Effector memory CD8-positive, alpha-beta T cell (primary cell): ENCODE data around the gene PTPRT.

Experiments
- ATAC-seq: fragments of 150-1000 bp; cut with Tn5 transposase; replicated peaks from 2 replicates; pipeline ENCODE4 v1.10.0; 2021; ENCODE audit warnings: mild to moderate bottlenecking, moderate library complexity
- DNase-seq, 3 experiments: peaks; one replicate each; pipeline ENCODE4 v3.0.0; 2021
- H3K27ac Mint-ChIP-seq, 2 donors: one replicate each; pipeline ENCODE4 v1.8.0; 2022; ENCODE audit warnings: mild to moderate bottlenecking in 2 of 2, mixed read lengths in 2 of 2, moderate library complexity in 2 of 2
- H3K27me3 Mint-ChIP-seq, 2 donors: one replicate each; pipeline ENCODE4 v1.8.0; 2022; ENCODE audit warnings: mixed read lengths in 2 of 2
- H3K36me3 Mint-ChIP-seq: one replicate; pipeline ENCODE4 v1.8.0; 2022; ENCODE audit warnings: mild to moderate bottlenecking, moderate library complexity, mixed read lengths; ENCODE audit not compliant: insufficient read depth
- H3K4me1 Mint-ChIP-seq, 2 donors: one replicate each; pipeline ENCODE4 v1.8.0; 2022; ENCODE audit warnings: low read depth in 2 of 2, mixed read lengths in 2 of 2
- H3K4me3 Mint-ChIP-seq, 2 donors: one replicate each; pipeline ENCODE4 v1.8.0; 2022; ENCODE audit warnings: mild to moderate bottlenecking in 2 of 2, mixed read lengths in 2 of 2, moderate library complexity in 2 of 2
- H3K9me3 Mint-ChIP-seq, 2 donors: one replicate each; pipeline ENCODE4 v1.8.0; 2022; ENCODE audit warnings: mixed read lengths in 2 of 2

Gene PTPRT

DNA sequence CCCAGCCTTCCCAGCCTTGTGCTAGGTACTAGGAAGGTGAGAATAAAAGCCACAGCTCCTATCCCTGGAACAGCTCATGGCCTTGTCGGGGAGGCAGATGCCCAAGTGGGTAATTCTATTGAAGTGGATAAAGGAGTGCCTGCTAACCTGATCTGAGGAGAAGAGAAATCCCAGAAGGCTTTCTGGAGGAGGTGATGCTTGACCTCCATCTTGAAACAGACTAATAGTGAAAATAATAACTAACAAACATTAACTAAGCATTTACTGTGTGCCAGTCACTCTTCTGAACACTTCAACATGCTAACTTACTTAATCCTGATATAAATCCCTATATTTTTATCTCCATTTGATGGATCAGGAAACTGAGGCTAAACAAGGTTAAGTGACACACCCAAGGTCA lies 1078.4 kb downstream of the PTPRT start:
- Mint-ChIP-seq H3K4me1 (no peaks in the 10 kb centered on the region), H3K36me3 (no peaks in the 10 kb centered on the region), H3K27me3 (no peaks in the 10 kb centered on the region), H3K9me3 (peaks cover 7 to 17% of the 10 kb centered on the region in 2 donors), H3K4me3 (no peak overlapping the region), H3K27ac (no peak overlapping the region)
- DNase-seq (no peak), ATAC-seq (no peak)

DNA sequence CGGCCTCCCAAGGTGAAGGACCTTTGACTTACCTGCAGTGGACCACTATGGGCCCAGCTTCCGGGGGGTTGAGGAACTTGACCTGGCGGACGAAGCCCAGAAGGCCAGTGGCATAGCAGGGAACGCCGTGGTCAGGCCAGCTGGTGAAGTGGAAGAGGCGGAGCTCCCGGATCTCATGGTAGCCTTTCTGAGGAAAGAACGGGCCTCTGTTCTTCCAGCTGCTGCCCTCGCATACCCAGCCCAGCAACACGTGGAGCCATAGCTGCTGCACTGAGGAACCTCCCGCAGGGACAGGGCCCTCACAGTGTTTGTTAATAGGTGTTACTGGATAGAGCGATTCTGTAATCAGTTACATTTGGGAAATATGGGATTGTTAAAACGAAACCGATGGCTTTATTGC lies 1079.4 kb downstream of the PTPRT start:
- no peaks in the 10 kb centered on the region for H3K27me3 Mint-ChIP-seq
- peaks cover 5 to 19% of the 10 kb centered on the region in 2 donors for H3K9me3 Mint-ChIP-seq
- H3K4me3 Mint-ChIP-seq: no peak overlapping the region
- ATAC-seq (no peak), DNase-seq (no peak)
- H3K36me3 Mint-ChIP-seq: no peaks in the 10 kb centered on the region
- H3K4me1 Mint-ChIP-seq: no peaks in the 10 kb centered on the region
- no peak overlapping the region for H3K27ac Mint-ChIP-seq

DNA sequence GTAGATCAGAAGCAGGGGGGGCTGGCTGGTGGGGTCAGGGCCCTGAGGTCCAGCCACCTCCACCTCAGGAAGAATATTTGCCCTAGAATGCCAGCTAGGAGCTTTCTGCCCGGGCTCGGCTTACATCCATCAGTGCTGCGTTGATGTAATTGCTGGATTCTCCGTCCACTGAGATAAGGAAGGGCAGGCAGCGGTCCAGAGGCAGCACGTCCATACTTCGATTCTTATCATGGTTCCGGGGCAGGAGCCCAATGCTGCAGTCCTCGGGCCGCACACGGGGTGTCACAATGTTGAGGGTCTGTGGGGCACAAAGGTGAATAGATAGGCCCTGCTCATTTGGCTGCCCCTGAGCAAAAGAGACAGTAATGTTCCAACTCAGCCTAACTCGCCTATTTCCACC lies 1087.7 kb downstream of the PTPRT start:
- ATAC-seq (no peak), DNase-seq (no peak)
- Mint-ChIP-seq H3K4me1 (no peaks in the 10 kb centered on the region), H3K36me3 (no peaks in the 10 kb centered on the region), H3K27me3 (no peaks in the 10 kb centered on the region), H3K27ac (no peak overlapping the region), H3K4me3 (no peak overlapping the region), H3K9me3 (peaks cover 5 to 9% of the 10 kb centered on the region in 2 donors)

DNA sequence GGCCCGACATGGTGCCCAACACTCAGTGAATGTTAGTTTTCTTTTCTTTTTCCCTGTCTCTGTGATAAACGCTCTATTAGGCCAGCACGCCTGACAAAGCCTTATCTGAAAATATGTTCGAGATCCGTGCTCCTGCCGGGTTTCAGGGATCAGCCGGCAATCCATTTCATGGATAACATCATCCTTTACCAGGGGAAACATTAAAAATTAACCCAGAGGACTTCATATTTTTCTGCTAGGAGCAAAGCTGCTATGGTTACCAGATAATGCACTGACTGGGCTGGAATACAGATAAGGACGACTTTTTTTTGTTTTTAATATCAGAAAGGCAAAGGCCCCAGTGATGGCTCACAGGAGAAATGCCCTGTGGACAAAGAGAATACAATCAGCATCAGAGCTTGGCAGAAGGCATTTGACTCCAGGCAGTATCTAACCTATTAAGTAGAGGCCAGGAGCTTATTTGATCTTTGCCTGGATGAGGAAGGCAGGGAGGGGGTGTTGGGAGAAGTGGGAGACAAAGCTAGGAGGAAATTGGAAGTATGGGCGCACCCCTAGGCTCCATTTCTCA lies 1089.5 kb downstream of the PTPRT start:
- H3K36me3 Mint-ChIP-seq: no peaks in the 10 kb centered on the region
- ATAC-seq (no peak), DNase-seq (no peak)
- H3K4me1 Mint-ChIP-seq: no peaks in the 10 kb centered on the region
- peaks cover 1 to 10% of the 10 kb centered on the region in 2 donors for H3K9me3 Mint-ChIP-seq
- no peaks in the 10 kb centered on the region for H3K27me3 Mint-ChIP-seq
- H3K27ac Mint-ChIP-seq: no peak overlapping the region
- no peak overlapping the region for H3K4me3 Mint-ChIP-seq

DNA sequence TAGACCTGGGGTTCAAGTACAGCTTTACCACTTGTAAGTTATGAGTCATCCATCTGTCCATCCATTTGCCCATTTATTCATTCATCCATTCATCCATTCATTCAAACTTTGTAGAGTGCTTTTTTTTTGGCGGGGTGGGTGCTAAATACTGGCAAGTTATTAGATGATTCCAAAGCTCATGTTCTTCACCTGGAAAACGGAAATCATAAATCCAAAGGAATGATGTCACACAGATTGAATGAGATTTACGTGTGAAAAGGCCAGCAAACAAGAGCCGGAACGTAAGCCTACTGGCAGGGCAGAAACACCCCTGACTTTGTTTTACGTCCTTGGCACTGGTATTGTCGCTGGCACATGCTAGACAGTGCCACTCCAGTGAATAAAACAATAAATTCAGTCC lies 1090.6 kb downstream of the PTPRT start:
- H3K27me3 Mint-ChIP-seq: no peaks in the 10 kb centered on the region
- no peaks in the 10 kb centered on the region for H3K4me1 Mint-ChIP-seq
- ATAC-seq (no peak), DNase-seq (no peak)
- no peaks in the 10 kb centered on the region for H3K36me3 Mint-ChIP-seq
- H3K4me3 Mint-ChIP-seq: no peak overlapping the region
- H3K27ac Mint-ChIP-seq: no peak overlapping the region
- peaks cover 3 to 15% of the 10 kb centered on the region in 2 donors for H3K9me3 Mint-ChIP-seq

DNA sequence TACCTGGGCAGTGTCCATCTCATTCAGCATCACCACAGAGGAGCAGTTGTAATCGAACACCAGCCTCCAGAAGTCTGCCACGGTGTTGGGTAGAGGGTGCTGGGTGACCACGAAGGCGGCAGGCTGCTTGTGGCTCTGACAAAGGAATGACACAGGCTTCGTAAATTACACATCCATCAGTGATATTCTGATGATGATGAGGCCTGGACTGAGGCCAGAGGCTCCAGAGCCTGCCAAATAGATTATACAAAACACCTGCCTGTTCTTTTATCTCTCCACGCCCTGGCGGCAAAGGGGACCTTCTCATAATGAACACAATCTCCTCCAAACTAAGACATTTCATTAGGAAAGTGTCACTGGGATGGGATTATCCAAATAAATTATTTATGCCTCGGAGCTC lies 1091.3 kb downstream of the PTPRT start:
- Mint-ChIP-seq H3K4me3 (no peak overlapping the region), H3K27ac (no peak overlapping the region)

DNA sequence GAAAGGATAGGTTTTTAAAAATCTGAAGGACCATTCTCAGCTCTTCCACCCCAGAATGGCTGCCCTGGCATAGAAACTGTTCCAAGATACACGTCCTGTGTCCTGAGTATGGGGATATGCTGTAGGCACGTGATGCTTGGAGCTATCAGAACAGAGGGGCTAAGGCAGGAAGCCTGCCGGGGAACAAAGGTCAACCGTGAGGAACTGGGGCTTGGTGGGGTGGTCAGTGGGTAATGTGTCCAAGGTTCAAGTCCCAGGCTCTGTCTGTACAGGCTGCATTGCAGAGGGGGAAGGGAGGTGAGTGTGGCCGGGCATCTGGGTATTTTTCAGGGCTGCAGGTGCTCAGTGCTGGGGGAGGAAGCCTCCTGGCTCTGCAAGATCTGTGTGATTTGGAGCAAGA lies 1092.0 kb downstream of the PTPRT start:
- H3K9me3 Mint-ChIP-seq: peaks cover 3 to 15% of the 10 kb centered on the region in 2 donors
- no peaks in the 10 kb centered on the region for H3K36me3 Mint-ChIP-seq
- ATAC-seq (no peak), DNase-seq (no peak)
- no peak overlapping the region for H3K4me3 Mint-ChIP-seq
- no peaks in the 10 kb centered on the region for H3K27me3 Mint-ChIP-seq
- no peaks in the 10 kb centered on the region for H3K4me1 Mint-ChIP-seq
- no peak overlapping the region for H3K27ac Mint-ChIP-seq

More for the DNA sequence above, 1091.3 kb downstream of the PTPRT start:
- Mint-ChIP-seq H3K36me3 (no peaks in the 10 kb centered on the region), H3K4me1 (no peaks in the 10 kb centered on the region), H3K9me3 (peaks cover 3 to 15% of the 10 kb centered on the region in 2 donors), H3K27me3 (no peaks in the 10 kb centered on the region)
- no peak for DNase-seq
- no peak for ATAC-seq

DNA sequence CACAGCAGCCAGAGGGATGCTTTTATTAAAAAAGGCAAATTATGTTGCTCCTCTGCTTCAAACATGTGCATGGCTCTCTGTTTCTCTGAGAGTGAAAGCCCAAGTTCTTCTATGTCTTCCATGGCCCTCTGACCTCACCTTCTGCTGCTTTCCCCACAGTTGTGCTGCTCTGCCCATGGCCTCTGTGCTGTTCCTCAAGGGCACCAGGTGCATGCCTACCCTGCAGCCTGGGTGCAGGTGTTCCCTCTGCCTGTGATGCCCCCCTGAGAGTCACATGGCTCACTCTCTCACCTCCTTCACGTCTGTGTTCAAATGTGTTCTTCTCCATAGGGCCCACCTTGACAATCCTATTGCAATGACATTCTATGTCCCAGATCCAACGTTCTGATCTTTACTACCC lies 1094.5 kb downstream of the PTPRT start:
- no peaks in the 10 kb centered on the region for H3K36me3 Mint-ChIP-seq
- no peak overlapping the region for H3K4me3 Mint-ChIP-seq
- H3K9me3 Mint-ChIP-seq: peaks cover 9 to 24% of the 10 kb centered on the region in 2 donors
- DNase-seq (no peak), ATAC-seq (no peak)
- H3K27me3 Mint-ChIP-seq: no peaks in the 10 kb centered on the region
- H3K27ac Mint-ChIP-seq: no peak overlapping the region
- H3K4me1 Mint-ChIP-seq: no peaks in the 10 kb centered on the region

DNA sequence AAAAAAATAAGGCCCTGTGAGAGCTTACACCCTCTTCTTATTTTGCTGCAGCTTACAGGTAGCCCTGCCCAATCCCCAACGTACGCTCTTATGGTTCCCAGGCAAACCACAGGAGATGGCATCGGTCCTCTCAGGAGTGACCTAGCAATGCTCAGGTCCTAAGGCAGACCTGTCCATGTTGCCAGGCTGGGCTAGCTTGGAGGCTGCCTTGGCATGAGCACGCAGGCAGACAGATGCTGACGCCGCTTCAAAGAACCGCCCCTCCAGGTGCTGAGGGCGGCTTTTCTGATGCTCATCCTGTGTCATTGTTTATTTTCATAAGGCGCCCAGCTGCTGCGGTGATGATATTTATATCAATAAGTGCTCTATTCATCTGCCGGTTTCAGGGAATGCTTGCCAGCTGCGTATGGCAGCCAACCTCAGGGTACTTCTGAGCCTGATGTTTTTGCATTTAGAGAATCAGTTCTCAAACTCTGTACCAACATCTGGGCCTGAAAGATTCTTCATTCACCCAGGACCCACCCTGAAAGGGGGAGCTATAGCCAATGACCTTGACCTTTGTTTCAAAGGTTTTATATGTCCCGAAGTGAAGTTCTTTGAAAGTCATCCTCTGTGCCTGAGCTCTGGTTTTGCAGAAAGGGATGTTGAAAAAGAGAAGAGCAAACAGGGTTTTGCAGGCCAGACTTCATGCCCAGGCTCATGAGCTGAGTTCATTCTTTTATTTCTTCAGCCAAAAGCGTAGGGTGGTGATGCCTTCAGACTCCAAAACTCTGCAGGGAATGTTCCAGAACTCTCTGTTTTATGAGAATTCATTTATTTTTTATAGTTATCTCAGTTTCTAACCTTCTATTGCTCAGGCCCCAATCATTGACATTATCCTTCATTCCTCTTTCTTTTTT lies 1095.9 kb downstream of the PTPRT start:
- Mint-ChIP-seq H3K27me3 (no peaks in the 10 kb centered on the region), H3K36me3 (no peaks in the 10 kb centered on the region), H3K9me3 (peaks cover 9 to 24% of the 10 kb centered on the region in 2 donors), H3K4me1 (no peaks in the 10 kb centered on the region), H3K4me3 (no peak overlapping the region), H3K27ac (no peak overlapping the region)
- DNase-seq (no peak), ATAC-seq (no peak)

DNA sequence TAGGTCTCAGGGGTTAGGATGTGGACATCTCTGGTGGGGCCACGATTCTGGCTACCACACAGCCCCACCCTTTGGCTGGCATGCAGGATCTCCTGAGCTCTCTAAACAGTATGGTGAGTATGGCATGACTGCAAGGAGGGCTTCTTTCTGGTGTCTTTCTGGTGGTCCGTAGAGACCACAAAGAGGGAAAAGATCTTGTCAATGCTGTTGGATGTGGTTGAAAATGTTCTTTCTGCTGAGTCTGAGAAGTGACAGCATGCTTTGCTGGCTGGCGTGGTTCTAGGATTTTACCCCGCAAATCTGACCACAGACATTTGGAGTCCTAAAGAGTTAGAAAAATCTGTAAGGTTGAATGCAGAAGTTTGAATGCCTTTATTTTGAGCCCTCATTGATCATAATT lies 1096.7 kb downstream of the PTPRT start:
- no peak overlapping the region for H3K27ac Mint-ChIP-seq
- H3K27me3 Mint-ChIP-seq: no peaks in the 10 kb centered on the region
- H3K36me3 Mint-ChIP-seq: no peaks in the 10 kb centered on the region
- H3K4me3 Mint-ChIP-seq: no peak overlapping the region
- H3K9me3 Mint-ChIP-seq: peaks cover 9 to 24% of the 10 kb centered on the region in 2 donors
- H3K4me1 Mint-ChIP-seq: no peaks in the 10 kb centered on the region
- no peak for DNase-seq
- no peak for ATAC-seq

DNA sequence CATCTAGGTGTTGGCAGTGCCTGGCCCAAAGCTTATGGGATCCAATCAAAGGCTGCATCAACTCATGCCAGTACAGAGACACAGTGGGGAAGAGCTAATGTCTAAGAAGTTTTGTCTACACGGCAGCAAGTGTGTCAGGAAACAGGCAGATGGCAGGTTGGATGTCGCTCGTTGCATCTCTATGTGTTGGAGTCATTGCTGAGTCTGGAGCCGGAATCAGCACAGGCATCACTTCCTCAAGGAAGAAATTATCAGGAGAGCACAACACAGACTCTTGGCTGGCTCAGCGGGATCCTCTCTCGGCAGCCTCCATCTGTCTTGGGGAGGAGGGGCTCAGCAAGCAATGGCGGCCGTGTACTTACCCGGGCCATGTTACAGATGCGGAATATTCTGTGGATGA lies 1104.3 kb downstream of the PTPRT start:
- Mint-ChIP-seq H3K4me3 (no peak overlapping the region), H3K36me3 (peaks cover 2% of the 10 kb centered on the region), H3K27ac (no peak overlapping the region), H3K4me1 (no peaks in the 10 kb centered on the region), H3K9me3 (peaks cover 0 to 4% of the 10 kb centered on the region in 2 donors), H3K27me3 (no peaks in the 10 kb centered on the region)
- DNase-seq: no peak
- no peak for ATAC-seq

DNA sequence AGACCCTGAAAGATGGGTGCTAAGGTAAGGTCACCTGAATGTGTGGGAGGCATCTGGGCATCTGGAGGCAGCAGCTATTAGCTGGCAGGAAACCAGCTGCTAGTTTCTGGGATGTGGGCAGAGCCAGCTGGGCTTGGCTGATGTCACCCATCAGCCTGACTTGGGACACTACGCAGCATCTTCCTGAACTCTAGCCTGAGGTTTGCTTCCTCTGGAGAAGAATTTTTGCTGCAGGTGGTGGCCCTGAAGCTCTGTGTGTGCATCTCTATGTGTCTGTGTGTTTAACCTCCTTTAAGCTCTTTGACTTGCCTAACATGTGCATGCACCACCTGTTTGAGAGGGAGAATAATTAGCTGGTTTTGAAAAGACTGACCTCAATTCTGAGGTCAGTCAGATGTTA lies 1106.4 kb downstream of the PTPRT start:
- DNase-seq (no peak), ATAC-seq (no peak)
- Mint-ChIP-seq H3K27me3 (no peaks in the 10 kb centered on the region), H3K4me1 (no peaks in the 10 kb centered on the region), H3K4me3 (no peak overlapping the region), H3K36me3 (peaks cover 2% of the 10 kb centered on the region), H3K27ac (no peak overlapping the region), H3K9me3 (peaks cover 0 to 6% of the 10 kb centered on the region in 2 donors)

DNA sequence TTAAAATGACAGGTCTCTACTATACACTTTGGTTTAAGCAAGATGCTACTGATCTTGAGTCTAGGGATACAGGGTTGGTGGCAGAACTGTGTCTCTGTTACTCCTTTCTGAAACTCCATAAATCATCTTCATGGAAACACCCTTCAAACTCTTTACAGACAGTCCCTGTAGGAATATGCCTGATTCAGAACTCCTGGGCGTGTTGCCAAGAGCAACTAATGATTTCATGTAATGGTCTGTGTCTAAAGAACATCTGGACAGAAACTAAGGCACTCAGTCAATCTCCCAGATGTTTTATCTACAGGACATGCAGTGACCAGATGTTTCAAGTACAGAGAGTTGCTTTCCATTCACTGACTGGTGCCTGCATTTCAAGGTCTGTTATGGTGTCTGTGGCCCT lies 1107.1 kb downstream of the PTPRT start:
- Mint-ChIP-seq H3K9me3 (peaks cover 0 to 6% of the 10 kb centered on the region in 2 donors), H3K27ac (no peak overlapping the region), H3K27me3 (no peaks in the 10 kb centered on the region), H3K4me3 (no peak overlapping the region), H3K36me3 (peaks cover 2% of the 10 kb centered on the region), H3K4me1 (no peaks in the 10 kb centered on the region)
- DNase-seq: no peak
- ATAC-seq: no peak

DNA sequence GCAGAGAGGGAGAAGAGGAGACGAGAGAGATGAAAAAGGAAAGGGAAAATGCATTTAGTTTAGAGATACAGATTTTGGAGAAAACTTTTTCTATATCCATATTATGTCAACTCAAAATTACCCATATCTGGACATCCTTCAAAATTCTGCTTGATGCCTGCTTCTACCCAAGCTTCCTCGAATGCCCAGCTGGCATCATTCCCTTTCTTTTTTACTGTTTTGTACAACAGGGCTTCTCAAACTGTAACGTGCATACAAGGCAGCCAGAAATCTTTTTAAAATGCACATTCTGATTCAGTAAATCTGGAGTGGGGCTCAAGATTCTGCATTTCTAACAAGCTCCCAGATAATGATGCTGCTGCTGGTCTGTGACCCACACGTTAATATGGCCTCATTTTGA lies 1108.8 kb downstream of the PTPRT start:
- peaks cover 2% of the 10 kb centered on the region for H3K36me3 Mint-ChIP-seq
- H3K4me3 Mint-ChIP-seq: no peak overlapping the region
- H3K27ac Mint-ChIP-seq: no peak overlapping the region
- DNase-seq (no peak), ATAC-seq (no peak)
- H3K9me3 Mint-ChIP-seq: peaks cover 0 to 7% of the 10 kb centered on the region in 2 donors
- no peaks in the 10 kb centered on the region for H3K4me1 Mint-ChIP-seq
- H3K27me3 Mint-ChIP-seq: no peaks in the 10 kb centered on the region
